Panc1 (cell line): Measurements from ENCODE around the gene CDHR2. TPM values are rescaled to one million over a fixed set of nuclear protein-coding genes. Genes with fewer than 3 reads are reported as not detected.

Experiments
- ATAC-seq: fragments of 200-7000 bp; cut with Tn5 transposase; 2 replicates; pipeline ENCODE4 v1.9.1; 2020; ENCODE audit warnings: mild to moderate bottlenecking, moderate library complexity
- BruUV-seq: library from RNA; stranded (reverse); fragments of 400-500 nt; replicated peaks from 2 replicates; lab custom pipeline; 2021; lab: Mats Ljungman, UMichigan
- CTCF ChIA-PET: fragments of 300-600 bp; sonication (Branson Sonifier 250); formaldehyde crosslinking; loops from one replicate; lab custom pipeline; 2022; ENCODE audit warnings: antibody characterized with exemption; lab: Charles Lee
- POLR2A ChIA-PET: fragments of 300-600 bp; sonication (Branson Sonifier 250); formaldehyde crosslinking; loops from one replicate; lab custom pipeline; 2022; ENCODE audit warnings: antibody characterized with exemption; lab: Charles Lee
- DNase-seq: peaks from one replicate; pipeline ENCODE4 v3.0.0-alpha.2; 2010; ENCODE audit warnings: low read depth, low spot score
- H3K27ac ChIP-seq: 2 replicates; pipeline ENCODE4 v1.5.1; 2011; ENCODE audit warnings: mild to moderate bottlenecking, low read length, inconsistent platforms
- H3K27me3 ChIP-seq: fragments of 200-500 bp; sonication (Bioruptor generic); 2 replicates; pipeline ENCODE4 v1.6.0; 2014; ENCODE audit warnings: low read length, inconsistent platforms; ENCODE audit not compliant: control insufficient read depth, insufficient read depth
- H3K36me3 ChIP-seq: fragments of 200-500 bp; sonication (Bioruptor generic); 2 replicates; pipeline ENCODE4 v1.5.1; 2014; ENCODE audit warnings: inconsistent platforms, mild to moderate bottlenecking, low read length, moderate library complexity; ENCODE audit not compliant: control insufficient read depth, insufficient read depth
- H3K4me1 ChIP-seq: 2 replicates; pipeline ENCODE4 v1.5.1; 2011; ENCODE audit warnings: inconsistent platforms, mild to moderate bottlenecking, low read length, moderate library complexity; ENCODE audit not compliant: control insufficient read depth, insufficient read depth
- H3K4me3 ChIP-seq, 2 experiments: 2 replicates each; pipeline ENCODE4 v1.5.1; 2011 to 2012; ENCODE audit warnings: low read depth in 2 of 2, low read length in 2 of 2, mild to moderate bottlenecking in 2 of 2, inconsistent platforms in 1 of 2, moderate library complexity in 1 of 2
- H3K9me3 ChIP-seq: fragments of 200-500 bp; sonication (Bioruptor generic); 2 replicates; pipeline ENCODE4 v1.5.1; 2014; ENCODE audit warnings: low read depth, mild to moderate bottlenecking, inconsistent platforms, low read length, moderate library complexity; ENCODE audit not compliant: control insufficient read depth, insufficient read depth
- CTCF ChIP-seq: fragments of 450-650 bp; IDR thresholded peaks from 2 replicates; pipeline ENCODE4 v1.5.1; 2017; ENCODE audit warnings: mild to moderate bottlenecking
- POLR2AphosphoS5 ChIP-seq: IDR thresholded peaks from 2 replicates; pipeline ENCODE4 v1.6.1; 2012; ENCODE audit warnings: mild to moderate bottlenecking, low read depth, low read length, moderate library complexity
- SIN3A ChIP-seq: IDR thresholded peaks from 2 replicates; pipeline ENCODE4 v1.6.1; 2012; ENCODE audit warnings: low read depth, mild to moderate bottlenecking, low read length, moderate library complexity, borderline replicate concordance; ENCODE audit not compliant: insufficient read depth
- TCF7L2 ChIP-seq: IDR thresholded peaks from 2 replicates; pipeline ENCODE4 v1.6.1; 2011; ENCODE audit warnings: mild to moderate bottlenecking, low read depth, low read length, inconsistent platforms
- in situ Hi-C: cut with HindIII; loops from 2 replicates; pipeline ENCODE4 v1.10.0; 2016; ENCODE audit warnings: low sequenced_read_pairs, low pct_unique_long_range_greater_than_20kb
- intact Hi-C: fragments of 100-400 bp; cut with micrococcal nuclease; formaldehyde crosslinking; loops from one replicate; pipeline ENCODE4 v1.10.0; 2022; ENCODE audit not compliant: unreplicated experiment
- total RNA-seq: library from RNA; stranded (reverse); gene quantifications from one replicate; pipeline ENCODE4 v1.2.1, GENCODE V29; 2021; ENCODE audit not compliant: unreplicated experiment
- TF ChIP-seq, protein P1 (sequence below), 2 experiments: IDR thresholded peaks; 2 replicates each; pipeline ENCODE4 v1.6.1; 2011 to 2012; ENCODE audit warnings: low read depth in 2 of 2, control low read depth in 1 of 2, low read length in 1 of 2, mild to moderate bottlenecking in 1 of 2, moderate library complexity in 1 of 2; ENCODE audit not compliant: insufficient read depth in 1 of 2

CDHR2 gene
- total RNA-seq, 1 experiment from 2014 or later, result 0.72 TPM

GRCh38 chr5:176521699-176522263, 27.4 kb upstream of the CDHR2 start:
- no peak for DNase-seq

GRCh38 chr5:176524138-176524537, 25.0 kb upstream of the CDHR2 start:
- Histone ChIP-seq H3K27me3 (no peaks in the 10 kb centered on the region), H3K9me3 (no peaks in the 10 kb centered on the region), H3K4me3 (no peak overlapping the region), H3K4me1 (no peaks in the 10 kb centered on the region; the same call in 1 of the 2 replicates), H3K36me3 (no peaks in the 10 kb centered on the region), H3K27ac (no peak overlapping the region)
- no peak for DNase-seq
- ChIA-PET CTCF (no interaction called here), POLR2A (interaction anchor here (0.7 kb wide), 1 partner anchor 129 kb away, joined by 4 read pairs; no protein-coding TSS in a partner anchor)
- ATAC-seq, result no peak
- TF ChIP-seq SIN3A, result no peak
- TF ChIP-seq CTCF, result no peak
- no peak for TF ChIP-seq TCF7L2
- no peak for TF ChIP-seq POLR2AphosphoS5
- TF ChIP-seq, protein P1, sequence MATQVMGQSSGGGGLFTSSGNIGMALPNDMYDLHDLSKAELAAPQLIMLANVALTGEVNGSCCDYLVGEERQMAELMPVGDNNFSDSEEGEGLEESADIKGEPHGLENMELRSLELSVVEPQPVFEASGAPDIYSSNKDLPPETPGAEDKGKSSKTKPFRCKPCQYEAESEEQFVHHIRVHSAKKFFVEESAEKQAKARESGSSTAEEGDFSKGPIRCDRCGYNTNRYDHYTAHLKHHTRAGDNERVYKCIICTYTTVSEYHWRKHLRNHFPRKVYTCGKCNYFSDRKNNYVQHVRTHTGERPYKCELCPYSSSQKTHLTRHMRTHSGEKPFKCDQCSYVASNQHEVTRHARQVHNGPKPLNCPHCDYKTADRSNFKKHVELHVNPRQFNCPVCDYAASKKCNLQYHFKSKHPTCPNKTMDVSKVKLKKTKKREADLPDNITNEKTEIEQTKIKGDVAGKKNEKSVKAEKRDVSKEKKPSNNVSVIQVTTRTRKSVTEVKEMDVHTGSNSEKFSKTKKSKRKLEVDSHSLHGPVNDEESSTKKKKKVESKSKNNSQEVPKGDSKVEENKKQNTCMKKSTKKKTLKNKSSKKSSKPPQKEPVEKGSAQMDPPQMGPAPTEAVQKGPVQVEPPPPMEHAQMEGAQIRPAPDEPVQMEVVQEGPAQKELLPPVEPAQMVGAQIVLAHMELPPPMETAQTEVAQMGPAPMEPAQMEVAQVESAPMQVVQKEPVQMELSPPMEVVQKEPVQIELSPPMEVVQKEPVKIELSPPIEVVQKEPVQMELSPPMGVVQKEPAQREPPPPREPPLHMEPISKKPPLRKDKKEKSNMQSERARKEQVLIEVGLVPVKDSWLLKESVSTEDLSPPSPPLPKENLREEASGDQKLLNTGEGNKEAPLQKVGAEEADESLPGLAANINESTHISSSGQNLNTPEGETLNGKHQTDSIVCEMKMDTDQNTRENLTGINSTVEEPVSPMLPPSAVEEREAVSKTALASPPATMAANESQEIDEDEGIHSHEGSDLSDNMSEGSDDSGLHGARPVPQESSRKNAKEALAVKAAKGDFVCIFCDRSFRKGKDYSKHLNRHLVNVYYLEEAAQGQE (IDR thresholded peaks at IDR 0.05; ENCODE audit: insufficient read depth in 1 of 2, low read depth in 2 of 2, low read length in 1 of 2), result no peak
- intact Hi-C loops, result no loop called here
- BruUV-seq, result no TSS peak
- in situ Hi-C loops, result no loop called here

More at GRCh38 chr5:176521699-176522263, 27.4 kb upstream of the CDHR2 start:
- TF ChIP-seq, protein P1 (IDR thresholded peaks at IDR 0.05; ENCODE audit: insufficient read depth in 1 of 2, low read depth in 2 of 2, low read length in 1 of 2), result no peak
- no peak for TF ChIP-seq POLR2AphosphoS5
- TF ChIP-seq TCF7L2, result no peak
- TF ChIP-seq SIN3A, result no peak
- no peak for TF ChIP-seq CTCF
- no peak for ATAC-seq
- H3K27me3 ChIP-seq, result no peaks in the 10 kb centered on the region
- ChIA-PET CTCF (no interaction called here), POLR2A (no interaction called here)
- intact Hi-C loops (no loop called here), in situ Hi-C loops (no loop called here)
- H3K4me3 ChIP-seq, result no peak overlapping the region
- no peaks in the 10 kb centered on the region for H3K9me3 ChIP-seq
- H3K4me1 ChIP-seq, result no peaks in the 10 kb centered on the region
- no peaks in the 10 kb centered on the region for H3K36me3 ChIP-seq
- BruUV-seq, result no TSS peak
- H3K27ac ChIP-seq, result no peak overlapping the region
